ES-I3 (cell line): ENCODE data around the gene STIM2.

Source experiments
- H3K36me3 ChIP-seq: 2 replicates; pipeline ENCODE4 v1.6.1; 2013; ENCODE audit warnings: mild to moderate bottlenecking, low read length, control low read depth, moderate library complexity; ENCODE audit not compliant: insufficient read depth
- H3K4me1 ChIP-seq: 2 replicates; pipeline ENCODE4 v1.6.1; 2013; ENCODE audit warnings: mild to moderate bottlenecking, control low read depth, low read length; ENCODE audit not compliant: insufficient read depth
- H3K9ac ChIP-seq: 2 replicates; pipeline ENCODE4 v1.6.1; 2013; ENCODE audit warnings: low read depth, mild to moderate bottlenecking, low read length, moderate library complexity
- H3K9me3 ChIP-seq: 2 replicates; pipeline ENCODE4 v1.6.1; 2013; ENCODE audit warnings: mild to moderate bottlenecking, low read length, moderate library complexity; ENCODE audit not compliant: control insufficient read depth, insufficient read depth

The STIM2 gene

DNA sequence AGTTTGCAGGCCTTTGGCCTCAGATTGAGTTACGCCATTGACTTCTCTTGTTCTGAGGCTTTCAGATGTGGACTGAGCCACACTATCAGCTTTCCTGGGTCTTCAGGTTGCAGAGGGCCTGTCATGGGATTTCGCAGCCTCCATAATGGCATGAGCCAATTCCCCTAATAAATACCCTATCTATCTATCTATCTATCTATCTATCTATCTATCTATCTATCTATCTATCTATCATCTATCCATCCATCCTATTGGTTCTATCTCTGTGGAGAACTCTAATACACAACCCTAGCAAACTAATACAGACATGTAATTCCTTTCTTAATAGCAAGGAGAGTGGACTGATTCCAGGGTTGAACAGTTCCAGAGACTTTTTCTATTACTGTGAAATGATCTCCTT is 9.5 kb upstream of the STIM2 start:
- Histone ChIP-seq H3K4me1 (no peaks in the 10 kb centered on the region), H3K9ac (no peak overlapping the region), H3K9me3 (no peaks in the 10 kb centered on the region), H3K36me3 (no peaks in the 10 kb centered on the region)

GRCh38 chr4:26854701-26855100 is 5.9 kb upstream of the STIM2 start:
- no peak overlapping the region for H3K9ac ChIP-seq
- no peaks in the 10 kb centered on the region for H3K9me3 ChIP-seq
- 0 out of 2 replicates have a peak, but pooled peaks cover 4% of the 10 kb centered on the region for H3K4me1 ChIP-seq
- H3K36me3 ChIP-seq: no peaks in the 10 kb centered on the region

DNA sequence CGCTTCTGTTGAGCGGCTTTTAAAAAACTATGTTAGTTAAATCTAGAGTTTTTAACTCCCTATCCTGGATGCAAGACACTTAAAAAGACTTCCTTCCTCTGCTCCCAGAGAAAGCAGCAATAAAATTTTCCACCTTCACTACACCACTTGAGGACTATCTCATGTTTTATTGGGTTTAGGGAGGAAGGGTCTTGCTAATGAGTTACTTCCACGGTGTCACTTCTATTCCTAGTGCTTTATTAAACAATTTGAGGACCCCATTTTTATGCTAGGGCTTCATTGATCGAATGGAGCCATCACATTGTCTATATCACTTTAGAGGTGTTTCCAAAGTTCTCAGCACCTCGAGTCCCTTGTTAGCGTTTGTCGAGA is 3.7 kb upstream of the STIM2 start:
- H3K4me1 ChIP-seq: 0 out of 2 replicates have a peak, but pooled peaks cover 4% of the 10 kb centered on the region
- peak overlapping the region; percentile 82 for H3K9ac ChIP-seq
- no peaks in the 10 kb centered on the region for H3K9me3 ChIP-seq
- no peaks in the 10 kb centered on the region for H3K36me3 ChIP-seq

DNA sequence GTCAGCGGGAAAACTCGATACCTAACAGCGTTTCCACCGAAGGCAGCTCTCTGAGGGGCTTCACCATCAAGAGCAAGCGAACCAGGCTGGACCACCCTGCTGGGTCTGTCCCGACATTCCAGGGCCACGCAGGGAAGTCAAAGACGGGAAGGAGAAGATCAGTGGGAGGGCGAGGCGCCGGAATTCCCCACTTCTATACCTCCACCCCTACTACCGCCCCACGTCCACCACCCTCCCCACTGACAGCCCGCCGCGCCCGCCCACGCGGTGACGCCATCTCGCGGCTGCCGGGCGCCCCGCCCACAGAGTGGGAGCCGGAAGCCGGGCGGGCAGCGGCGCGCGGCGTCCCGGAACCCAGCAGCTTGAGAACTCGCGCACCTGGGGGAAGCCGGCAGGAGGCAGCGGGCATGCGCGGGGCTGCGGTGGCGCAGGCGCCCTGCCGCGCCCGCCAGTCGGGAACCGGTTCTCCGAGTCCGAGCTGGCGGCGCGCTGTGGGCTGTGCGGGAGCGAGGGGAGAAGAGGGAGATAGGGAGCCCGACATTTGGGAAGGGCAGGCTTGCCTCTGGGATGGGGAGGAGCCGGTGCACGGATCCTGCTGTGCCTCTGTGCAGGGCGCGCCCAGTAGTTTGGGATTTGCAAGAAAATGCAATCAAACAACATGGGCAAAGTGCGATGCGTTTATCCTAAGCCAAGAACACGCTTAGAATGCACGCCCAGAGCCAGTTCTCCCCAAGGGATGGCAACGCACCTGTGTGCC is 3.2 kb upstream of the STIM2 start:
- Histone ChIP-seq H3K36me3 (no peaks in the 10 kb centered on the region), H3K9ac (peak overlapping the region; percentile 82), H3K4me1 (0 out of 2 replicates have a peak, but pooled peaks cover 4% of the 10 kb centered on the region), H3K9me3 (no peaks in the 10 kb centered on the region)

DNA sequence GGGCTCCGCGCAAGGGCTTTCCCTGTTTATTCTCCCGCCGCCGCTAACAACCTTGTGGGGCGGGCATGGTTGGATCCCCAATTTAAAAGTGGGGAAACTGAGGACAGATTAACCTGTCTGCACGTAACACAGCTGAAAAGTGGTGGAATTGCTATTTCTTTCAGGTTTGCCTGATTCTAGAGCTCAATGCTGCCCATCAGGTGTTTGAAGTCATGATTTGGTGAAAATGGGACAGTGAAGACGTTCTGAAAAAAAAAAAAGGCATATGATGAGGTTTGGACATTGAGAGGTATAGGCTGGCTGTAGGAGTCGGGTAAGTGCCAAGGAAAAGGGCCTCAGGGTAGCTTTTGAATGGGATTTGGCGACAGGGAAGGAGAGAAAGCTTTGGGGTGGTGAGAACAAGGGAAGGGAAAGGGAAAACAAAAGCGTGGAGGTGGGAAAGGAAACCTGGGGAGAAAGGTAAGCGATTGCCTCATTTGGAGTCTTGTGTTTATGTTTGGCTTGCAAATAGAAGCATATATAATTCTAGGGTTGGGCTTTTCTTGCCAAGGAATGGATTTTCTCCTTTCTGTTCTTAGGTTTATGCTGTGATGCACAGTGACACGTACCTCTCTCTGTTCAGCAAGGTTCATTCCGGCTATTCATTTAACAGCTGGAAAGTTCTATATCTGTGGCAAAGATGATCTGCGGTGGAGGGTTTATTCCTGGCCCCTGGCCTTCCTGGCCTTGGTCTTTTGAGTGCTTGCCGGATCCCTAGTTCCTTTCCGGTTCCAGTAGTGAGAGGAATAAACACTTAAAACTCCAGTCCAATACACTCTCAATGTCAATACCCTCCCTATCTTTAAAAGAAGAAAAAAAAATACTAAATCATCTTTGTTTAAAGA is 2.4 kb upstream of the STIM2 start:
- Histone ChIP-seq H3K4me1 (0 out of 2 replicates have a peak, but pooled peaks cover 4% of the 10 kb centered on the region), H3K9ac (peak overlapping the region; percentile 82), H3K9me3 (no peaks in the 10 kb centered on the region), H3K36me3 (no peaks in the 10 kb centered on the region)

GRCh38 chr4:26858947-26859401 is 1.7 kb upstream of the STIM2 start:
- Histone ChIP-seq H3K9ac (peak overlapping the region; percentile 82; the same call in 1 of the 2 replicates), H3K4me1 (0 out of 2 replicates have a peak, but pooled peaks cover 4% of the 10 kb centered on the region), H3K36me3 (no peaks in the 10 kb centered on the region), H3K9me3 (no peaks in the 10 kb centered on the region)

DNA sequence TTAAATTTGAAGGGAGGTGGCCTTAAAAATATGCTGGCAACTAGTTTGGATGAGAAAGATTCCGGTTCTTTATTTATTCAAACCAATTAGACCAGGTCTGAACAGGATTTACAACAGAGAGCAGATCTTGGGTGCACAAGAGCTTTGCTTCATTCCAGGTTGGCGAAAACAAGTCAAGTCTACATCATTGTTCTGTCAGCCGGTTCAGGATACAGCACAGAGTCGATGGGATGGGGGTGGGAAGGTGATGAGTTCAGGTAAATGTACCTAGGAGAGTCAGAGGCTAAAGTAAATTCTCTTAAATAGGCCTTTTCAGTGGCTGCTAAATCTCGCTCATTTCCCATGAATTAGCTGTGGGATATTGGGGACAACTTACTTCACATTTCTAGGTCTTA is 882 bp upstream of the STIM2 start:
- no peaks in the 10 kb centered on the region for H3K36me3 ChIP-seq
- peak overlapping the region; percentile 79; the same call in 1 of the 2 replicates for H3K9ac ChIP-seq
- H3K4me1 ChIP-seq: 0 out of 2 replicates have a peak, but pooled peaks cover 4% of the 10 kb centered on the region
- no peaks in the 10 kb centered on the region for H3K9me3 ChIP-seq

DNA sequence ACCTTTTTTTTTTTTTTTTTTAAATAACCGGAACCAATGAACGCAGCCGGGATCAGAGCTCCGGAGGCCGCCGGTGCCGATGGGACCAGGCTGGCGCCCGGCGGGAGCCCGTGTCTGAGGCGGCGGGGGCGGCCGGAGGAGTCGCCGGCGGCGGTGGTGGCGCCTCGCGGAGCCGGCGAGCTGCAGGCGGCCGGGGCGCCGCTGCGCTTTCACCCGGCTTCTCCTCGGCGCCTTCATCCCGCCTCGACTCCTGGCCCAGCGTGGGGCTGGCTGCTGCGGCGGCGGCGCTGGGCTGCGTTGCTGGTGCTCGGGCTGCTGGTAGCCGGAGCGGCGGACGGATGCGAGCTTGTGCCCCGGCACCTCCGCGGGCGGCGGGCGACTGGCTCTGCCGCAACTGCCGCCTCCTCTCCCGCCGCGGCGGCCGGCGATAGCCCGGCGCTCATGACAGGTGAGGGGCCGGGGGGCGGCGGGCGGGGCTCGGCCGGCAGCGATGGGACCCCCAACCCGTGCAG is 337 bp downstream of the STIM2 start:
- Histone ChIP-seq H3K9ac (peak overlapping the region; percentile 79), H3K4me1 (0 out of 2 replicates have a peak, but pooled peaks cover 4% of the 10 kb centered on the region), H3K9me3 (no peaks in the 10 kb centered on the region), H3K36me3 (no peaks in the 10 kb centered on the region)

DNA sequence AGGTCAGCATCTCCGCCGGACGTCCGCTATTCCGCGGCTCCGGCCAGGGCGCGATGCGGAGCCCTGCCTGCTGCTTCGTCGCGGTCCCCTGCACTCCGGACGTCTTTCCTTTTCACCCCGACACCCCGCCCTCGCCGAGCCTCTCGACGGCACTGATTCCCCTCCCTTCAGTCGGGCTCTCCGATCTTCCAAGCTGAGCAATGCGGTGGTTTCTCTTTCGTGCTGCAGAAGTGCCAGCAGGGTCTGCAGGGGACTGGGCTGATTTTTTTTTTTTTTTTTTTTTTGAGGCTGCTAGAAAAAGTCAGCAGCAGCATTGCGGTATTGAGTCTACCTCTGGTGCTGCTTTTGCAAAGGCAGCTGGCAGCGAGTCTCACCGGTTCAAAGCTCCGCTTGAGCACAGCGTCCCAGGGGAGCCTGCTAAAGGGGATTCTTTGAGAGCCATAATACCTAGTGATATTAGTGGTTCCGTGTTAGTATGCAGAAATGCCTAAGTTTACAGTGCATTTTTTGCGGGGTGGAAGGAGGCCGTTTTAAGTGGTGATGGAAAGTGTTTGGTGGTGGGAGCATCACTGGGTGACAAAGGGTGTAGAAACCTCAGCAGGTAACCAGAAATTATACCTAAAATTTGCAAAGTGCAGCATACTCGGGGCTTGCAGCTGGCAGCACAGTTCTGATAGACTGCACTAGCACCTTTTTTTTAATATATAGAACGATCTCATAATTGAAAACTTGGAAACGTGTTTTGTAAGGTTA is 969 bp downstream of the STIM2 start:
- Histone ChIP-seq H3K9ac (peak overlapping the region; percentile 79; the same call in 1 of the 2 replicates), H3K9me3 (no peaks in the 10 kb centered on the region), H3K36me3 (no peaks in the 10 kb centered on the region), H3K4me1 (peaks cover 7% of the 10 kb centered on the region; the same call in 1 of the 2 replicates)

GRCh38 chr4:26862381-26862915 is 1.8 kb downstream of the STIM2 start:
- Histone ChIP-seq H3K9ac (peak overlapping the region; percentile 79; the same call in 1 of the 2 replicates), H3K36me3 (no peaks in the 10 kb centered on the region), H3K4me1 (peaks cover 7% of the 10 kb centered on the region; the same call in 1 of the 2 replicates), H3K9me3 (no peaks in the 10 kb centered on the region)

DNA sequence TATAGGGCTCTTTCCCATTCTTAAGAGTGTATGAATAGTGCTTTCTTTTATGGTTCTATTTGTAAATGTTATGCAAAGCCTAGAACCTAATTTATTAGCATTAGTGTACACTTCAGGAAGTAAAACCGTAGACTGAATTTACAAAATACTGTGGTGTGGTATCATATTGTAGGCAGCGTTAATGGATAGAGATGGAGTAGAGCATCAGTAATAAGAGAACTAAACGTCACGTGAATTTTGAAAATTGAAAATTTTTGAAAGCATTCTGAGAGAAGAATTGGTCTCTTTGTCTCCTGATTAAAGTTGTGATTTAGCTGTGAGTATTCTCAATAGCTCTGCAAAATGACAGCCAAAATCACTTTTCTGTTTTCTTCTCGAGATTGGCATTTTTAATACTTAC is 2.9 kb downstream of the STIM2 start:
- Histone ChIP-seq H3K9ac (no peak overlapping the region), H3K4me1 (peaks cover 7% of the 10 kb centered on the region; the same call in 1 of the 2 replicates)

GRCh38 chr4:26864899-26865298 is 4.3 kb downstream of the STIM2 start:
- no peak overlapping the region for H3K9ac ChIP-seq

More for the DNA sequence above, 2.9 kb downstream of the STIM2 start:
- Histone ChIP-seq H3K9me3 (no peaks in the 10 kb centered on the region), H3K36me3 (no peaks in the 10 kb centered on the region)

DNA sequence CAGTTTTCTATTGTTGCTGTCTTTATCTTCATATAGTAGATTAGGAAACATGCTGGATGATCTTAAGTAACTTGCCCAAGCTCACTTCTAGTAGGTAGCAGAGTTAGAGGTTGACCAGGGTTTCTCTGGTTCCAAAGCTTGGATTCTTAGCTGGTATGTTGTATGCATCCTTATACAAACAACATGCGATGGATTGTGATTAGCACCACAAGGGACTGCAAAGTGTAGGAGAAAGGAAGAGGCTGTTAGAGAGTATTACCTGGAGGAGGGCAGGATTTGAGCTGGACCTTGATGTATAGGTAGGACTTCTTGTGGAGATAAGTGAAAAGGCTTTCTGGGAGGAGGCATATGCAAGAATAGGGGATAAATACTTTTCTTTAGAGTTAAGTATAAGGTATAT is 5.6 kb downstream of the STIM2 start:
- H3K9ac ChIP-seq: no peak overlapping the region
- peaks cover 3% of the 10 kb centered on the region; the same call in 1 of the 2 replicates for H3K4me1 ChIP-seq
- H3K36me3 ChIP-seq: no peaks in the 10 kb centered on the region
- H3K9me3 ChIP-seq: no peaks in the 10 kb centered on the region

More at GRCh38 chr4:26864899-26865298, 4.3 kb downstream of the STIM2 start:
- no peaks in the 10 kb centered on the region for H3K9me3 ChIP-seq
- H3K4me1 ChIP-seq: peaks cover 3% of the 10 kb centered on the region; the same call in 1 of the 2 replicates
- H3K36me3 ChIP-seq: no peaks in the 10 kb centered on the region
